ENCODE measurements around the gene IL1F10.

The IL1F10 gene

GRCh38 chr2:113114224-113114945, 46.6 kb downstream of the IL1F10 start:
- DNase-seq = no peak

- DNase-seq = no peak
These were observed 47.2 kb downstream of the IL1F10 start for GRCh38 chr2:113114996-113115395.

- no peak for DNase-seq
These were observed 48.6 kb downstream of the IL1F10 start for GRCh38 chr2:113116100-113116958.

GRCh38 chr2:113117541-113118262, 49.9 kb downstream of the IL1F10 start:
- peak; percentile 73 for DNase-seq

DNA sequence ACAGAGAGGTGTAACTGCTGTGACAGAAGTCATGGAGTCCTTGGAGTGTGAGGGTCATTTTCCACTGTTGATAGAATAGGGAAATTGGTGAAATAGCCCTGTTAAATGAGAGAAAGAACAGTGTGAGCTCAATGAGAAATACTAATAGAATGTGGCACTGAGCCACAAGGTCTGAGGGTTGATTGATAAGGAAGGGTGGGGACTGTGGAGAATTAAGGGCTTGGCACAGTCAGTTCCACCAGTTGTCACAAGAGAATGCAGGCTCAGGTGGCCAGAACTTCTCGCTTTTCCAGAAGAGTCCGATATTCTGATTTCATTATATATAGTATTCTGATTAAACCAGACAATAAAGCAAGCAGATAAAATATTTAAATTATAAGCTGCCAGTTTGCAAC, 50.5 kb downstream of the IL1F10 start:
- no peak for DNase-seq

- DNase-seq = no peak
These were observed 51.3 kb downstream of the IL1F10 start for GRCh38 chr2:113119111-113119510.

DNA sequence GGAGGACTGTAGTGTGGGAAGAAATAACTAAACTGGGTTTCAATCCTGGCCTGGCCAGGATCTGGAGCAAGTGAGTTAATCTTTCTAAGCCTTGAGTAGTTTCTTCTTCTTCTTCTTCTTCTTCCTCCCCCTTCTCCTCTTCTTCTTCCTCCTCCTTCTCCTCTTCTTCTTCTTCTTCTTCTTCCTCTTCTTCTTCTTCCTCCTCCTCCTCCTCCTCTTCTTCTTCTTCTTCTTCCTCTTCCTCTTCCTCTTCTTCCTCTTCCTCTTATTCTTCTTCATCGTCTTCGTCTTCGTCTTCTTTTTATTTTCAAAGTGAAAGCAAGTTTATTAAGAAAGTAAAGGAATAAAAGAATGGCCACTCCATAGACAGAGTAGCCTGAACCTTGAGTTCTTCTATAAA, 53.1 kb downstream of the IL1F10 start:
- DNase-seq = no peak

DNA sequence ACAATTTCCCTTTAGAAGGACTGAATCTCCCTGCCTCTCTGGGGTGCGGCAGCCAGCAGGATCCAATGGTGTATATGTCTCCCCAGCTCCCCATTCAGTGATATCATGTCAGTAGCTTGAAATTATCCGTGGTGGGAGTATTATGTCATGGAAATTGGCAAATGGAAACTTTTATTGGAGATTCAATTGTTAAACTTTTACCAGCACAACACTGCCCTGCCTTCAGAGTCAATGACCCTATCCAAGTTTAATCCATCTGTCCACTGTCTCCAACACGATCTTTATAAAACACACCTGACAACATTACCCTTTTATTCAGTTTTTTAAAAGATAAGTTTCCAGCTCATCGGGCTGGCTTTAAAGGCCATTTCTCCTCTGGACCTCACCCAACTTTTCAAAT, 54.6 kb downstream of the IL1F10 start:
- no peak for DNase-seq

GRCh38 chr2:113123726-113124125, 56.0 kb downstream of the IL1F10 start:
- no peak for DNase-seq

DNA sequence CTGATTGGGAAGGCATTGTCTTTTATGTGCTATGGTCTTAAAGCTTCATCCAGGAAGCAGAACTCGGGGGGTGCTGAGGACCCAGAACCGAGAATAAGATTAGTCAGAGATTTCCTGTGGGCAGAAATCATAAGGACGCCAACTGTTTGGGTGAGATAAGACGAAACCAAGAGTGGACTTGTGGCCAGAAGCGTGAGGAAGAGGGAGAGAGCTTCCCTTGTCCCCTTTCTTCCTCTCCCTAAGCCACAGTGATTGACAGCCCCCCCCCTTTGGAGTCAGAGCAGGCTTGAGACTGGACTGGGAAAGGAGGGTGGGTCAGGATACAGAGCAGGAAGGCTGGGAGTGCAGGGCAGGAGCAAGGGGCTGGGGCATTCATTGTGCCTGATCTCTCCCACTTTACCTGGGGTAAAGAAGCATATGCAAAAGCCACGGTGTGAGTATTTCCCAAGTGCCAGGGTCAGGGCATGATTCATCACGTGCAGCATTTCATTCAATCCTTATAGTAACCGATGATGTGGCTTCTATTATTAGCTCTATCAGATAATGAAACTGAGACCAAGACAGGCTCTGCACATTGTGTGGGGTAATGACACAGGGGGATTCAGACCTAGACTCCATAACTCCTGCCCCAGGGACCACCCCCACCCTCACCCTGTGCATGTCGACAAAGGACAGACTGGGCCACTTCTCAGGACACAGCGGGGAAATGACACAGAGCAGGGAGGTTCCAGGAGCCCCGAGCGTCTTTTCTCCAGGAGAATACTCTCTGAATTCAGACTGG, 56.6 kb downstream of the IL1F10 start:
- DNase-seq = no peak

Measured in stimulated activated CD8-positive, alpha-beta memory T cell treated with anti-CD3 and anti-CD28 coated beads, Interleukin-4, amount 100 ng/mL, for 48 hours (primary cell).